Stimulated activated CD8-positive, alpha-beta memory T cell treated with anti-CD3 and anti-CD28 coated beads, Interleukin-4, amount 100 ng/mL, for 24 hours (primary cell): ENCODE results near the gene FFAR1.
"Not testable (repeated sequence)": the region's sequence is repeated elsewhere in the genome, so short reads cannot be mapped to it uniquely, and the experiment has no call there.

Experiments used
- DNase-seq: peaks from one replicate; pipeline ENCODE4 v3.0.0-alpha.2; 2020; ENCODE audit warnings: low read depth

FFAR1 gene

GRCh38 chr19:35341565-35342225, 6.0 kb upstream of the FFAR1 start:
- no peak for DNase-seq

DNA sequence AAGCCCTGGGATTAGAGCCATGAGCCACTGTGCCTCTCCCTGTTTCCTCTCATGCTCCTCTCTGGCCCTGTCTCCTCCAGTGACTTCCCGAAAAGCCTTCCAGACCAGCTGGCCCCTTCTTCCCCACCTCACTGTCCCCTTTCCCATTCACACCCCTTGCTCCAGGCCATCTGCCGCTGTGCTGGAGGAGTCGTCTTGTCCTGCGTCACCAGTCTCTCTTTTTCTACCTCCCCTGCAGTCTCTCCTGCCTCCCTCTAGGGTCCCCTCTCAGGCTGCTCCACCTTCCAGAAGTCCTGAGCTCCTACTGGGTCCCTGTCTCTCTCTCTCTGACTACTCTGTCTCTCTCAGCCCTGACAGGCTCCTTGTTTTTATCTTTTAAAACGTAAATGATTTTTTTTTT, 5.3 kb upstream of the FFAR1 start:
- DNase-seq = no peak

DNA sequence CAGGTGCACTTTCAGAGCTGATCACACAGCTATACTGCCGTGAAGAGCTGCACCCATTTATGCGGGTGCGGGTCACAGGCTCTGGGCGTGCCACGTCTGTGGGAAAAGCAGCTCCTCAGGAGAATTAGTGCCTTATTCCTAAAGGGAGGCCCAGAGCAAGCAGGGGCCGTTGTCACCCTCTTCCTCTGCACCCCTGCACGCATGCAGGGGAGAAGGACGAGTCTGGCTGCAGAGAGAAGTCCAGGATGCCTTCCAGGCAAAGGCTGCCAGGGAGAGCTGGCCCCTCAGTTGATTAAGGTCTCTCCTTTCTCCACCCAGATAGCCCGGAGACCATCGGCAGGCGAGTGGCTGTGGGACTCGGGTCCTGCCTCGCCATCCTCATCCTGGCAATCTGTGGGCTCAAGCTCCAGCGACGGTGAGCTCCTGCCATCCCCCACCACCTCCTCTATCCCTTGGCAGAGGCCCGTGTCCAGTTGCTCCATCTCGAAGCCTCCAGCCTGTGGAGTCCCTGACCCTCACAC, 3.1 kb upstream of the FFAR1 start:
- DNase-seq = no peak

DNA sequence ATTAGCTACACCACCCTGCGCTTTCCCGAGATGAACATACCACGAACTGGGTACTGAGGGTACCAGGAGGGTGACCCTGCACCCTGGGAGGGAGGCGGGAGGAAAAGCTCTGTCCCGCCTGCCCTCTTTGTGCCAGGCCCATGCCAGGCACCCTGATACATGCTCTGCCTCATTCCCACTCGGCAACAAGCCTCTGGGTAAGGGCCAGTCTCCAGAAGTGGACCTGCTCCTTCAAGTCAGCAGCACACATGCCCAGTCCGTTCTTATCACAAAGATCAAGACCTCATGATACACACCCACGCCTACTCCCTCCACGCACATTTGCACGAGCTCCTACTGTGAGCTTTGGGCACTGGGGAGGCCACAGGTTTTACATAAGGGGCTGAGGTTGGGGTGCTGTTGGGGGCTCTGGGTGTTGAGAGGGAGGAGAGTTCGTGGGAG, 2.0 kb upstream of the FFAR1 start:
- no peak for DNase-seq

DNA sequence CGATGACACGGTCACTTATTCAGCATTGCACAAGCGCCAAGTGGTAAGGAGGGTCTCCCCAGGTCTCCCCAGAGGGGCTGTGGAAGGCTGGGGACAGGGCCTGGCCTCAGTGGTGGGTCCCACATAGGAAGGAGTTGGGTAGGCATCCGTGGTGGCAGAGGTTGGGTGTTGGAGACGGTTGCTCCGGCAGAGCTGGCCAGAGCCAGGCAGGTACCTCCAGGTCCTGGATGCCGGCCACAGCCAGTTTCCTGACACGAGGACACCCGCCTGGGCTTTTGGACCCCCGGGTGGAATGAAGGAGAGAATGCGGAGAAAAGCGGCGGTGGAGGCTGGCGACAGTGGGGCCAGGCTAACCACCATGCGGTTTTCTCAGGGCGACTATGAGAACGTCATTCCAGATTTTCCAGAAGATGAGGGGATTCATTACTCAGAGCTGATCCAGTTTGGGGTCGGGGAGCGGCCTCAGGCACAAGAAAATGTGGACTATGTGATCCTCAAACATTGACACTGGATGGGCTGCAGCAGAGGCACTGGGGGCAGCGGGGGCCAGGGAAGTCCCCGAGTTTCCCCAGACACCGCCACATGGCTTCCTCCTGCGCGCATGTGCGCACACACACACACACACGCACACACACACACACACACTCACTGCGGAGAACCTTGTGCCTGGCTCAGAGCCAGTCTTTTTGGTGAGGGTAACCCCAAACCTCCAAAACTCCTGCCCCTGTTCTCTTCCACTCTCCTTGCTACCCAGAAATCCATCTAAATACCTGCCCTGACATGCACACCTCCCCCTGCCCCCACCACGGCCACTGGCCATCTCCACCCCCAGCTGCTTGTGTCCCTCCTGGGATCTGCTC, 1.3 kb upstream of the FFAR1 start:
- peak; percentile 42 for DNase-seq

DNA sequence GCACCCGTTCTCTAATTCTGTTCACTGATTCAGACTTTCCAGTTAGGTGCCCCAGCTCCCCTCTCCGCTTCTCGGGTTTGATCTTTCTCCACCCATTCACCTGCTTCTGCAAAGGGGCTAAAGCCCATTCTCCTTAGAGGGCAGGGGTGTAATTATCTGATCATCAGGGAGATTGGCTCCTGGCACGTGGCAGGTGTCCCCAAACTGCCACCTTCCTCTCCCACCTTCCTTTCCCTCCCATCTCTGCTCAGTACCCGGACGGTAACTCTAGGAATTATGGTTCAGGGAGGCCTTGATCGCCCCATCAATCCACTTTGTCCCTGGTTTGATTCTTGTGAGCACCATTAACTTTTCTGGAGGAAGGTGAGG, 212 bp downstream of the FFAR1 start:
- DNase-seq = no peak

DNA sequence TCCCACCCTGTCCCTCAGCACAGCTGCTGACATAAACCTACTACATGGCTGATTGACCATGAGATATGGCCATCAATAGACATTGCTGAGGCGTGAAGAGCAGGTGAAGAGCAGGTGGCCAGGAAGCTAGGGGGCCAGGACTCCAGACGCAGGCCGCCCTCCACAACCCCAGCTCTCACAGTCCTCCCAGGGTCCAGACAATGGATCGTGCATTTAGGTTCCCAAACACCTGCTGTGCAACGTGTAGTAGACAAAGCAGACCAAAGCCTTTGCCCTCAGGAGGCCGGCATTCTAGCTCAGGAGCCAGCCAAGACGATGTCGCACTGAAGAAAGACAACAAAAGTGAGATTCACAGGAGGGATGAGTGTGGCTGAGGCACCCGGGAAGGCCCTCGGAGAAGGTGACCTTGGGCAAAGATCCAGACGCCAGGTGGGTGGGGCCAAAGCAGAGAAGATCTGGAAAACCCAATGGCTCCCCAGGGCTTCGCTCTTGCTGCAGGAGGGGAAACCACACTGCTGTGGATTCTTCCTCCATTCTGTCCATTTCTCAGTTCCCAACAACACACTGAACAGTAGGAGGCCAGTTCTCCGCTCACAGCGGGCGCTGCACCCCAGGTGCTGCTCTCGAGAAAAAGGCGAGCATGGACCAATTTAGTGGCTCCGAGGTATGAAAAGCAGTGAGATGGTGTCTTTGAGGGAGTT, 1.4 kb downstream of the FFAR1 start:
- no peak for DNase-seq

GRCh38 chr19:35349614-35350521, 2.2 kb downstream of the FFAR1 start:
- DNase-seq = no peak

DNA sequence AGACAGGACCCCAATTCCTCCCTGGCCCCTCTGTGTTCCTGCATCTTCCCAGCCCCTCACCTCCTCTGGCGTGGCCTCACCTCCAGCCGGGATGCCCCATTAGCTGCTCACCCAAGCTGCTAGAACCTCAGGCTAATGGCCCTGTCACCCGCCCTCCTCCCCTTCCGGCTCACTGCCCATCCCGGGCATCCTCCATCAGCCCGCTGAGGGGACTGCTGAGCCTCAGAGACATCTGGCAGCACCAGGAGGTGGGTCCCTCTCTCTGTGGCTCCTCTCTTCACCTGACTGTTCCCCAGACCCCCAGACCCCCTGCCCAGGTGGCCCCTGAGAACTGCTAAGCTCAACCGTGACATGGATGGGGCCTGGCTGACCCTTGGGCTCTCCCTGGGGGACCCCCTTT, 2.9 kb downstream of the FFAR1 start:
- DNase-seq = no peak

DNA sequence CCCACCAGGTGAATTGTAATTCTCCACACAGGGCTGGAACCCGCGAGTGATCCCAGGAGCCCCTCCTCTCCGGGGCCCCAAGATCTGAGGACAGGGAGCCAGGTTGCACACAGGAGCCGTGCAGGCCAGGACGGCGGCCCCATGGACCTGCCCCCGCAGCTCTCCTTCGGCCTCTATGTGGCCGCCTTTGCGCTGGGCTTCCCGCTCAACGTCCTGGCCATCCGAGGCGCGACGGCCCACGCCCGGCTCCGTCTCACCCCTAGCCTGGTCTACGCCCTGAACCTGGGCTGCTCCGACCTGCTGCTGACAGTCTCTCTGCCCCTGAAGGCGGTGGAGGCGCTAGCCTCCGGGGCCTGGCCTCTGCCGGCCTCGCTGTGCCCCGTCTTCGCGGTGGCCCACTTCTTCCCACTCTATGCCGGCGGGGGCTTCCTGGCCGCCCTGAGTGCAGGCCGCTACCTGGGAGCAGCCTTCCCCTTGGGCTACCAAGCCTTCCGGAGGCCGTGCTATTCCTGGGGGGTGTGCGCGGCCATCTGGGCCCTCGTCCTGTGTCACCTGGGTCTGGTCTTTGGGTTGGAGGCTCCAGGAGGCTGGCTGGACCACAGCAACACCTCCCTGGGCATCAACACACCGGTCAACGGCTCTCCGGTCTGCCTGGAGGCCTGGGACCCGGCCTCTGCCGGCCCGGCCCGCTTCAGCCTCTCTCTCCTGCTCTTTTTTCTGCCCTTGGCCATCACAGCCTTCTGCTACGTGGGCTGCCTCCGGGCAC, 3.9 kb downstream of the FFAR1 start:
- no peak for DNase-seq

DNA sequence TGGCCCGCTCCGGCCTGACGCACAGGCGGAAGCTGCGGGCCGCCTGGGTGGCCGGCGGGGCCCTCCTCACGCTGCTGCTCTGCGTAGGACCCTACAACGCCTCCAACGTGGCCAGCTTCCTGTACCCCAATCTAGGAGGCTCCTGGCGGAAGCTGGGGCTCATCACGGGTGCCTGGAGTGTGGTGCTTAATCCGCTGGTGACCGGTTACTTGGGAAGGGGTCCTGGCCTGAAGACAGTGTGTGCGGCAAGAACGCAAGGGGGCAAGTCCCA, 4.4 kb downstream of the FFAR1 start:
- no peak for DNase-seq

- peak; percentile 45 for DNase-seq
These were observed 5.0 kb downstream of the FFAR1 start for GRCh38 chr19:35352448-35353304.

GRCh38 chr19:35353635-35354034, 5.9 kb downstream of the FFAR1 start:
- no peak for DNase-seq

GRCh38 chr19:35354898-35355297, 7.2 kb downstream of the FFAR1 start:
- no peak for DNase-seq

DNA sequence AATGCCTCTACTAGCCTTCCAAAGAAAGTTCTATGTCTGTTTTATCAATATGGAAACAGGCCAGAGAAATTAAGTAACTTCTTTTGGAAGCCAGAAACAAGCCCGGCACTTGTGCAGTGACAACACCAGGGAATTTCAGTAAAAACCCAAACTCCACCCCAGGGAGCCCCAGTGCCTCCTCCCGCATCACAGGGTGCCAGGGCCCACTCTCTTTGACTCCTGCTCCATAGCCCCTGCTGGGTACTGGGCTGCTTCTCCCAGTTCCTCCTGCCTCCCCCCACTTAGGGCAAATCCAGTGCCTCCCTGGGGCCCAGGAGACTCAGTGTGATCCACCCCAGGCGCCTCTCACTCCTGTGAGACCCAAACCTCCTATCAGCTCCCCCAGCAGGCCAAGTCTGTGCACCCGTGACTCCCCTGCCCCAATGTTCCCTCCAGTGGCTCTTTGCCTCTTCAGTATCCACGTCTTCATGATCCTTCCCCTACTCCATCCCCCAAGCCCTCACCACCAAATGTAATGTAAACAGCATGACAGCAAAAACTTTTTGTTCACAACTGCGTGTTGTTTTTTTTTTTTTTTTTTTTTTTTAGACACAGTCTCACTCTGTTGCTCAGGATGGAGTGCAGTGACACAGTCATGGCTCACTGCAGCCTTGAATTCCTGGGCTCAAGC, 8.2 kb downstream of the FFAR1 start:
- no peak for DNase-seq

DNA sequence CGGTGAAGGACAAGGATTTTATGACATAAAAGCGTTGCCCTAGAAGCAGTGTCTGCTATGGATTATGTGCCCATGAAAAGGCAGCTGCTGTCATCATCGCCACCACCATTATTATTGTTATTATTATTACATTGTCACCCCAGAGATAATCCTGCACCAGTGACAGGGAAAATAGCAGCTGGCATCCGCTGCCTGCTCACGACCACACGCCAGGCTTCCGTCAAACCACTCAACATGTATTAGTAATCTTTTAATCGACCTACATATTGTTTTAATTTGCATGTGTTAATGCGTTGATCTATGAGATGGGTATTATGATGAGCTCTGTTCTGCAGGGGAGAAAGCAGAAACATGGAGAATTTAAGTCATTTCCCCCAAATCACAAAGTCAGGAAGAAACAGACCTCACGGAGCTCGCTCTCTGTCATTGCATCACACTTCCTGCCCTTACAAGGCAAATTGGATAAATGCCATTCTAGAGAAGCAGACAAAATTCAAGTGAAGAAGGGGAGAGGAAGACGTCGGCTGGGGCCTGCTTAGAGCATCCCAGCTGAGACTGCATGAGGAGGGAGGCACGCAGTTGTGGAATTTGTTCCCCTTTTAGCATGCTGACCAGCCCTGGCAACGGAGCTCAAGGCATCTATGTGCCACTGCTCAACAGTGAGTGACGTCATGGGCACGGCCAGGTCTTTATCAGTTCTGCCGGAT, 10.3 kb downstream of the FFAR1 start, which contains the start of gene FFAR3:
Gene FFAR3 (plus strand): TSS at position 594 of the 707 bp plus-strand sequence. CDS start 431 bp downstream, outside the sequence.
- no peak for DNase-seq

DNA sequence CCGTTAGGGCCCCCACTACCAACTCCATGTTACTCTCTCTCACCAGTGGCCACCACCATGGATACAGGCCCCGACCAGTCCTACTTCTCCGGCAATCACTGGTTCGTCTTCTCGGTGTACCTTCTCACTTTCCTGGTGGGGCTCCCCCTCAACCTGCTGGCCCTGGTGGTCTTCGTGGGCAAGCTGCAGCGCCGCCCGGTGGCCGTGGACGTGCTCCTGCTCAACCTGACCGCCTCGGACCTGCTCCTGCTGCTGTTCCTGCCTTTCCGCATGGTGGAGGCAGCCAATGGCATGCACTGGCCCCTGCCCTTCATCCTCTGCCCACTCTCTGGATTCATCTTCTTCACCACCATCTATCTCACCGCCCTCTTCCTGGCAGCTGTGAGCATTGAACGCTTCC, 11.1 kb downstream of the FFAR1 start:
- DNase-seq = not testable (repeated sequence)

- DNase-seq = not testable (repeated sequence)
These were observed 11.7 kb downstream of the FFAR1 start for GRCh38 chr19:35359395-35359794.

DNA sequence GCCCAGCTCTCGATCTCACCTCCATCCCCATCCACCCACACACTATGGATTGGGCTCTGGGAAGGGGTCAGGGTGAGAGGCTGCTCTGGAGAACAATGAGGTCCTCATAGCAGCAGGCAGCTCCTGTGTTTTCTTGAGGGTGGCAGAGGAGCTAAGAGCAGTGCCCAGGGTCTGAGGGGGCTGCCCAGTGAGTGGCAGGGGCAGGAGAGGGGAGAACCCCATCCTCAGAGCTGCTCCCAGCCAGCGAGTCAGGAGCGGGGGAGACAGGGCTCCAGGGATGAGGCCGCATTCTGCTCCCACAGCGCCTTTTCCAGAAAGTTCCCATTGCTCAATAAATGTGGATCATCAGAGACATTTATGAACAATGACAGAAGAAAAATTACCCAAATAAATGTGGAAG, 12.4 kb downstream of the FFAR1 start:
- DNase-seq = not testable (repeated sequence)
